Chondrocyte (in vitro differentiated cells): Measurements from ENCODE around the gene OMG. TPM values are rescaled to one million over a fixed set of nuclear protein-coding genes. Genes with fewer than 3 reads are reported as not detected.

Experiments
- DNase-seq: peaks from one replicate; pipeline ENCODE4 v3.0.0; 2021; ENCODE audit warnings: mixed read lengths, low spot score
- H3K27ac Mint-ChIP-seq: one replicate; pipeline ENCODE4 v1.8.0; 2021; ENCODE audit warnings: mild to moderate bottlenecking, moderate library complexity, mixed read lengths; ENCODE audit not compliant: unreplicated experiment
- H3K27me3 Mint-ChIP-seq: 2 replicates; pipeline ENCODE4 v1.8.0; 2021; ENCODE audit warnings: low read depth, mixed read lengths
- H3K36me3 Mint-ChIP-seq: 2 replicates; pipeline ENCODE4 v1.8.0; 2021; ENCODE audit warnings: low read depth, mixed read lengths
- H3K4me1 Mint-ChIP-seq: 2 replicates; pipeline ENCODE4 v1.8.0; 2021; ENCODE audit warnings: low read depth, mild to moderate bottlenecking, mixed read lengths
- H3K4me3 Mint-ChIP-seq: one replicate; pipeline ENCODE4 v1.8.0; 2021; ENCODE audit warnings: mild to moderate bottlenecking, moderate library complexity, mixed read lengths; ENCODE audit not compliant: unreplicated experiment
- H3K9me3 Mint-ChIP-seq: 2 replicates; pipeline ENCODE4 v1.8.0; 2021; ENCODE audit warnings: low read depth, mixed read lengths
- total RNA-seq: library from RNA; stranded (reverse); gene quantifications from 3 replicates; pipeline ENCODE4 v1.2.1, GENCODE V29; 2021
- TF ChIP-seq, protein P1 (sequence below): fragments of 200-600 bp; sonication (generic); IDR thresholded peaks from 2 replicates; pipeline ENCODE4 v1.5.0; 2021; ENCODE audit warnings: antibody characterized with exemption, mild to moderate bottlenecking, moderate library complexity

The OMG gene
- total RNA-seq, 1 donor from 2014 or later, result not detected

DNA sequence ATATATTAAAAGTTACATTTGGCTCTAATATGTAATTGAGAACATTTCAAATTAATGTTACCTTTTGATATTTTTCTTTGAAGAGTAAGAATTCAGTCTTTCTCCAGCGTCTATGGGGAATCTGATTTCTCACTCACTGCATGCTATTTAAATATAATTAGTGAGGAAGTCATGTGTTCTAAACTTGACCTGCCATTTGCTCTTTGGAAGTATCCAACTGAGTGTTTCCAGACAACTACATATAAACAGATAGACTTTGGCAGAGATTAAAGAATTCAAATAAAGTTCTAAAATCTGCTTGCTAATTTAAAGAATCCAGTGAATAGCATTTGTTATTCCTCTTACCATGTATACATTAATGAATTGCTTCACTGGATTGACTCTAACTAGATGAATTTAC, 23.5 kb downstream of the OMG start:
- Mint-ChIP-seq H3K4me3 (no peak overlapping the region), H3K27me3 (no peaks in the 10 kb centered on the region), H3K36me3 (peaks cover 25% of the 10 kb centered on the region), H3K4me1 (peaks cover 30% of the 10 kb centered on the region), H3K27ac (no peak overlapping the region), H3K9me3 (no peaks in the 10 kb centered on the region)
- TF ChIP-seq, protein P1, sequence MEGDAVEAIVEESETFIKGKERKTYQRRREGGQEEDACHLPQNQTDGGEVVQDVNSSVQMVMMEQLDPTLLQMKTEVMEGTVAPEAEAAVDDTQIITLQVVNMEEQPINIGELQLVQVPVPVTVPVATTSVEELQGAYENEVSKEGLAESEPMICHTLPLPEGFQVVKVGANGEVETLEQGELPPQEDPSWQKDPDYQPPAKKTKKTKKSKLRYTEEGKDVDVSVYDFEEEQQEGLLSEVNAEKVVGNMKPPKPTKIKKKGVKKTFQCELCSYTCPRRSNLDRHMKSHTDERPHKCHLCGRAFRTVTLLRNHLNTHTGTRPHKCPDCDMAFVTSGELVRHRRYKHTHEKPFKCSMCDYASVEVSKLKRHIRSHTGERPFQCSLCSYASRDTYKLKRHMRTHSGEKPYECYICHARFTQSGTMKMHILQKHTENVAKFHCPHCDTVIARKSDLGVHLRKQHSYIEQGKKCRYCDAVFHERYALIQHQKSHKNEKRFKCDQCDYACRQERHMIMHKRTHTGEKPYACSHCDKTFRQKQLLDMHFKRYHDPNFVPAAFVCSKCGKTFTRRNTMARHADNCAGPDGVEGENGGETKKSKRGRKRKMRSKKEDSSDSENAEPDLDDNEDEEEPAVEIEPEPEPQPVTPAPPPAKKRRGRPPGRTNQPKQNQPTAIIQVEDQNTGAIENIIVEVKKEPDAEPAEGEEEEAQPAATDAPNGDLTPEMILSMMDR, result no peak
- no peak for DNase-seq

DNA sequence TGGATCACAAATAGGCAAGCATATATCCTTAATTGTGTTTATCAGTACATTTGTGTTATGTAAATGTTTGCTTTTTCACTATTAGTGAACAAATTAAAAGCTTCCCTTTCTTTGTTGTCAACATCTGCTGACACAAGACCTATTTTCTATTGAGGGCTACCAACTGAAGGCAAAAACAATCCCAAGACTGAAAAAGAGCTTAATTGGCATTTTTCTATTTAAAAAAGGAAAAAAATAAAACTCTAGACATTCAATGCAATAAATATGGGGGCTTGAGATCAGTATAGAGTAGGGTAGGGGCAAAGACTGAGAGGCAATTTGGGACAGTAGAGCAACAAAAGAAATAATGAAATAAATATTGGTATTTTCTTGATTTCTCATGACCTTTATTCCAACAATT, 24.2 kb downstream of the OMG start:
- DNase-seq, result no peak
- Mint-ChIP-seq H3K4me3 (no peak overlapping the region), H3K27ac (no peak overlapping the region), H3K36me3 (peaks cover 22% of the 10 kb centered on the region), H3K4me1 (peaks cover 37% of the 10 kb centered on the region), H3K27me3 (no peaks in the 10 kb centered on the region), H3K9me3 (no peaks in the 10 kb centered on the region)
- TF ChIP-seq, protein P1, result no peak

DNA sequence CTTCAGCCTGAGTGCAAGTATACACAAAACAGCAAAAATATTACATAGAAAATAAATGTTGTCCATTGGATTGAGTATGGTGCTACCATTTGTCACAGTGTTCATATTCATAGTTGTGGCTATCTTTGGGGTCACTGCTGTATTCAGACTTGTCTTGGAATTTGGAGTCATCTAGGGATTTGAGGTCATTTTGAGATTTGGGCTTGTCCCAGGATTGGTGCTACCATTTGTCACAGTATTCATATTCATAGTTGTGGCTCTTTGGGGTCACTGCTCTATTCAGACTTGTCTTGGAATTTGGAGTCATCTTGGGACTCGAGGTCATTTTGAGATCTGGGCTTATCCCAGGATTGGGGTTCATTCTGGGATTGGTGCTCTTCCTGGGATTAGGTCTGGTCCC, 24.8 kb downstream of the OMG start:
- no peak for DNase-seq
- TF ChIP-seq, protein P1, result no peak
- no peaks in the 10 kb centered on the region for H3K9me3 Mint-ChIP-seq

DNA sequence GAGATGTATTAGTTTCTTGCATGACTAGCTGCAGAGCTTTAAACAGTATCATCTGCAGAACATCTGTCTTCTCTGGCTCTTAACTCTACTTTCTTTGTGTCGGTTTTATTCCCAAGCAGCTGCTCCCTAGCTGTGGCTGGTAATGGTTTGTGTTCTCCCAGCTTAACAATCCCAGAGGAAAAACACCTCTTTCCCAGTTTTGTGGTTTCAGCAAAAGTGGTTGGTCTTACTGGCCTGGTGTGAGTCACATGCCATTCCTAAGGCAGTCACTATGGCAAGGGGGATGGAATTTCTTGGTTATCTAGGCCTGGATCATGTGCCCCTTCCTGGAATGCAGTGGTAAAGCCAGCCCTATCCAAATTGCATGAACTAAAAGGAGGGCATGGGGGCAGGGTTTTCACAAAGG, 27.5 kb downstream of the OMG start:
- Mint-ChIP-seq H3K27me3 (no peaks in the 10 kb centered on the region), H3K27ac (peak overlapping the region; percentile 95), H3K4me3 (no peak overlapping the region), H3K36me3 (peaks cover 17% of the 10 kb centered on the region), H3K9me3 (no peaks in the 10 kb centered on the region), H3K4me1 (peaks cover 39% of the 10 kb centered on the region)
- TF ChIP-seq, protein P1, result peak; percentile 8
- no peak for DNase-seq

More for the DNA sequence above, 24.8 kb downstream of the OMG start:
- peaks cover 20% of the 10 kb centered on the region for H3K36me3 Mint-ChIP-seq
- H3K27ac Mint-ChIP-seq, result no peak overlapping the region
- H3K4me3 Mint-ChIP-seq, result no peak overlapping the region
- no peaks in the 10 kb centered on the region for H3K27me3 Mint-ChIP-seq
- H3K4me1 Mint-ChIP-seq, result peaks cover 40% of the 10 kb centered on the region

DNA sequence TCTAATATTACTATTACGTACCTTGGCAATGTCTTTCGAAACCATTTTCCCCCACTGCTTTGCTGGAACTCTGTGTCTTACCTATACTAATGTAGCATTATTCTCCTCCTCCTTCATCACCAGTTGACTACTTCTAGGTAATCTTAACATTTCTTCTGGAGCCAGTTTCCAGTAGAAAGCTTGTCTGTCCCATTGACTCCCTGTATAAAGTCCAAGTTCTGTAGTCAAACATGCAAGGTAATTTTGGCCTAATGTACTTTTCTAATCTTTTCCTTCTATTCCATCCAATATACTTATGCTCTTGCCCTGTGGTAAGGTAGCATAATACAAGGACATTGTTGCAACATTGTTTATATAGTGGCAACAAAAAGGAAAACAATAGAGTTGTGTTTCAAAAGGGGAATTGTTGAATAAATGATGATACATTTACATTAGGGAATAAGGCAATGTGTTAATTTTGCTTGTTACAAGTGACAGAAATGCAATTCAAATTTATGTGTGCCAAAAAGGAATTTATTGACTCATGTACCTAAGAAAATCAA, 27.9 kb downstream of the OMG start:
- peaks cover 14% of the 10 kb centered on the region for H3K36me3 Mint-ChIP-seq
- peak overlapping the region; percentile 95 for H3K27ac Mint-ChIP-seq
- no peak for DNase-seq
- H3K9me3 Mint-ChIP-seq, result no peaks in the 10 kb centered on the region
- no peaks in the 10 kb centered on the region for H3K27me3 Mint-ChIP-seq
- no peak overlapping the region for H3K4me3 Mint-ChIP-seq
- TF ChIP-seq, protein P1, result no peak
- H3K4me1 Mint-ChIP-seq, result peaks cover 34% of the 10 kb centered on the region
